ENCODE results near the gene CDYL2.

Gene CDYL2

DNA sequence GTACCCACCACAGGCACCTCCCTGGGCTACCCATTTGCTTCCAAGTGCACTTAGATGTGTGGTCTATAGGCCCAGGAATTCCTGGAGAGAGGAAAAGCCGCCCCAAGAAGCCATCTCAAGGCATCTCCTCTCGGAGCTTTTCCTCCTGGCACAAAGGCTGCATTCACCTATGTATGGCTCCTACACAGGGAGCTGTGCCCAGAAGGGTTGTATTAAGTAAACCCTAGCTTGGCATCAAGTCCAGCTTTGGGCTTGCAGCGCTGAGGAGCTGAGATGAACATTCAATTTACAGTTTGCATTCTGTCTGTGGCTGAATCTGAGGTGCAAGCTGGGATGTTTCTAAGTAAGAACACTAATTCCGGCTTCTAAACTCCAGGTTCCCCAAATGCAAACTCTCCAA is 81.3 kb downstream of the CDYL2 start:
- Histone ChIP-seq H3K4me3 (replicated peaks; ENCODE audit: low read depth, low read length) (no peak overlapping the region), H3K27me3 (replicated peaks; ENCODE audit: control insufficient read depth, insufficient read depth, low read length) (no peaks in the 10 kb centered on the region), H3K36me3 (ENCODE audit: control insufficient read depth, insufficient read depth, low read length) (no peaks in the 10 kb centered on the region)
- TF ChIP-seq, protein P1, sequence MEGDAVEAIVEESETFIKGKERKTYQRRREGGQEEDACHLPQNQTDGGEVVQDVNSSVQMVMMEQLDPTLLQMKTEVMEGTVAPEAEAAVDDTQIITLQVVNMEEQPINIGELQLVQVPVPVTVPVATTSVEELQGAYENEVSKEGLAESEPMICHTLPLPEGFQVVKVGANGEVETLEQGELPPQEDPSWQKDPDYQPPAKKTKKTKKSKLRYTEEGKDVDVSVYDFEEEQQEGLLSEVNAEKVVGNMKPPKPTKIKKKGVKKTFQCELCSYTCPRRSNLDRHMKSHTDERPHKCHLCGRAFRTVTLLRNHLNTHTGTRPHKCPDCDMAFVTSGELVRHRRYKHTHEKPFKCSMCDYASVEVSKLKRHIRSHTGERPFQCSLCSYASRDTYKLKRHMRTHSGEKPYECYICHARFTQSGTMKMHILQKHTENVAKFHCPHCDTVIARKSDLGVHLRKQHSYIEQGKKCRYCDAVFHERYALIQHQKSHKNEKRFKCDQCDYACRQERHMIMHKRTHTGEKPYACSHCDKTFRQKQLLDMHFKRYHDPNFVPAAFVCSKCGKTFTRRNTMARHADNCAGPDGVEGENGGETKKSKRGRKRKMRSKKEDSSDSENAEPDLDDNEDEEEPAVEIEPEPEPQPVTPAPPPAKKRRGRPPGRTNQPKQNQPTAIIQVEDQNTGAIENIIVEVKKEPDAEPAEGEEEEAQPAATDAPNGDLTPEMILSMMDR (IDR thresholded peaks at IDR 0.05; ENCODE audit: insufficient read depth, low read length, poor library complexity, severe bottlenecking), result no peak
- DNase-seq (ENCODE audit: extremely low read depth, insufficient read length), result no peak

DNA sequence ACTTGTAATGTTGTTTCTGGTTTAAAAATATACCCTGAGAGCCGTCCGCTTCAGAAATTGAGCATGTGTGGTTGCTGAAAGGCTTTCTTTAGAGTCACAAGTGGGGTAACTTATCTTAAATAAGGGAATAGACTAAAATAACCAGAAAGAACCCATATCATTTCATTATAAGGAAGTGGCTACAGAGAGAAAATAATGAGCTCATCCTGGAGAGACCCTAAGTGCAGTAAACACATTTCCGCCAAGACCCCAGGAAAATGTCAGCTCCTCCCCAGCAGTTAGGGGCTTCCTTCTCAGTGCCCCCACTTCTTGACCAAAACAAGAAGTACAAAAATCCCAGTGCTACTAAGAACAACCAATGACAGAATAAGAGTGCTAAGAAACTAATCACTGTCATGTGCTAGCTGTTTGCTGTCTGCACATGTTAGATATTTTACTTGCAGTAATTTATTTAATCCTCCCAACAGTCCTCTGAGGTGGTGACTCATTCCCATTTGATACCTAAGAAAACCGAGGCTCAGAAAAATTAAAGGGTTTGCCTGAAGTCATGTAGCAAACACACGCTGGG is 83.5 kb downstream of the CDYL2 start:
- H3K36me3 ChIP-seq (ENCODE audit: control insufficient read depth, insufficient read depth, low read length), result no peaks in the 10 kb centered on the region
- TF ChIP-seq, protein P1 (IDR thresholded peaks at IDR 0.05; ENCODE audit: insufficient read depth, low read length, poor library complexity, severe bottlenecking), result no peak
- no peak overlapping the region for H3K4me3 ChIP-seq (replicated peaks; ENCODE audit: low read depth, low read length)
- DNase-seq (ENCODE audit: extremely low read depth, insufficient read length), result peak; percentile 37
- H3K27me3 ChIP-seq (replicated peaks; ENCODE audit: control insufficient read depth, insufficient read depth, low read length), result no peaks in the 10 kb centered on the region

DNA sequence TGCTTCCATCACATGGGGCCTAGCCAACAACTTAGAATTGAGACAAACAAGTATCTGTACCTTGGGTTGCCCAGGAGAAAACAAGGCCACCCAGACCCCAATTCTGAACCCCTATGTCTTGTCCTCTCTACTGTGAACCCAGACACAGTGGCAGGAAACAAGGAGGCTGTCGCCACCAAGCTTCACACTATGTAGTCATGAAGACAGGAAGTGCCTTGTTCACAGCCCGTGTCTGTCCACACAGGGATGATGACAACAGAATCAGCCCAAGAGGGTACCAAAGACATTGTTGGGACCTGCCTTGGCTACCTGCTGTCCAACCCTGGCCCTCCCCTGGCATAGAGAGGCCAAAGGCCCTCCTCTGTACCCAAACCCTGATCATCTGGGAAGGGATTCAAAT is 84.8 kb downstream of the CDYL2 start:
- H3K4me3 ChIP-seq (replicated peaks; ENCODE audit: low read depth, low read length), result no peak overlapping the region
- H3K27me3 ChIP-seq (replicated peaks; ENCODE audit: control insufficient read depth, insufficient read depth, low read length), result no peaks in the 10 kb centered on the region
- DNase-seq (ENCODE audit: extremely low read depth, insufficient read length), result peak; percentile 22
- no peaks in the 10 kb centered on the region for H3K36me3 ChIP-seq (ENCODE audit: control insufficient read depth, insufficient read depth, low read length)
- TF ChIP-seq, protein P1 (IDR thresholded peaks at IDR 0.05; ENCODE audit: insufficient read depth, low read length, poor library complexity, severe bottlenecking), result no peak

DNA sequence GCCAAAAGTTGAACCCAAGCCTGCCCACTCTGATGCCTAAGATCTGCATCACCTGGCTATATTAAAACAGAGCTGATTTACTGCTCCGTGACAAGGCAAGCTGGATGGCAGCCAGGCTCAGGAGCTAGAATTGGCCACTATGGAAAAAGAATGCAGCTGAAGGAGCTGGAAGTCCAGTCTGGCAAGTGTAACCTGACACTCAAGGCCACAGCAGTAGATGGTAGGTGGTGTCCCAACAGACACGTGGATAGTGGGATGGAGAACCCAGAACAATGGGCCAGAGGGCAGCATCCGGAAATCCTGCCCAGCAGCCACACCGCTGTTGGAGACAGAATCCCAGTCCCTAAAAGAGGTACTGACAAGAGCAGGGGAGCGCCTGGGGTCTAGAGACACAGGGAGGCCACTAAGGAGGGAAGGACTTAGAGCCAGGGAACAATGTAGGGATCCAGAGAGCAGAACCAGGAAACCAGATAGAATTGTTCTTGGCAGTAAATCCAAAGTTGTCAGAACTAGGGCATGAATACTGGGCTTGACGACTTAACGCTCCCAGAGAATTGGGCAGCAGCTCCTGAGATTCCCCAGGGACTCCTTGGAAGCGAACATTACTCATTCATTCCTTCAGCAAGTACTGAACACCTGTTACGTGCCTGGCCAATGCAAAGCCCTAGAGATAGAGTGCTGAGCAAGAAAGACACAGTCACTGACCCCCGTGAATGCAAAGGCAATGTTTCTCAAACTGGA is 85.7 kb downstream of the CDYL2 start:
- H3K36me3 ChIP-seq (ENCODE audit: control insufficient read depth, insufficient read depth, low read length), result no peaks in the 10 kb centered on the region
- DNase-seq (ENCODE audit: extremely low read depth, insufficient read length), result no peak
- H3K4me3 ChIP-seq (replicated peaks; ENCODE audit: low read depth, low read length), result no peak overlapping the region
- TF ChIP-seq, protein P1 (IDR thresholded peaks at IDR 0.05; ENCODE audit: insufficient read depth, low read length, poor library complexity, severe bottlenecking), result no peak
- no peaks in the 10 kb centered on the region for H3K27me3 ChIP-seq (replicated peaks; ENCODE audit: control insufficient read depth, insufficient read depth, low read length)

DNA sequence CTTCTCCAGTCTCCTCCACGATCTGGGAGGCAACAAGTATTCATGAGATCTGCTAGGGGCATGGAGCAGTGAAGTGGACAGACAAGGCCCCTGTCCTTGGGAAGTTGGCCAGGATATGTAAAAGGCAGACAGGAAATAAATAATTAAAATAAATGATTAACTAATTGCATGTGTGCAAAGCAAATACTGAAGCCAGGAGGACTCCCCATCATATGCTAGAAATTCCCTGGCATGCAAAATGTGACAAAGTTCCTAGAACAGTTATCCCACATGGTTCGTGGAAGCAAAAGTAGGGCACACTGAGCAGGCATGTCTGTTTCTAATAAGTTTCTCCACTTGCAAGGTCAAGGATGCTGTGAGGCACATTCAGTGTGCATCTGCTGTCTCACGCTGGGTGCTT is 86.8 kb downstream of the CDYL2 start:
- TF ChIP-seq, protein P1 (IDR thresholded peaks at IDR 0.05; ENCODE audit: insufficient read depth, low read length, poor library complexity, severe bottlenecking), result no peak
- Histone ChIP-seq H3K36me3 (ENCODE audit: control insufficient read depth, insufficient read depth, low read length) (no peaks in the 10 kb centered on the region), H3K4me3 (replicated peaks; ENCODE audit: low read depth, low read length) (no peak overlapping the region), H3K27me3 (replicated peaks; ENCODE audit: control insufficient read depth, insufficient read depth, low read length) (no peaks in the 10 kb centered on the region)
- no peak for DNase-seq (ENCODE audit: extremely low read depth, insufficient read length)

All from GM06990 (cell line).